KOPT-K1 (cell line): Measurements from ENCODE around the gene DTD2.
"Not testable (repeated sequence)": the region's sequence is repeated elsewhere in the genome, so short reads cannot be mapped to it uniquely, and the experiment has no call there.

ENCODE experiments used
- H3K27ac ChIP-seq: fragments of 200-600 bp; sonication (generic); 2 replicates; pipeline ENCODE4 v1.5.1; 2016; ENCODE audit warnings: antibody characterized with exemption, mild to moderate bottlenecking, low read depth, low read length; ENCODE audit not compliant: poor library complexity, severe bottlenecking
- H3K36me3 ChIP-seq: fragments of 200-600 bp; sonication (generic); 2 replicates; pipeline ENCODE4 v1.5.1; 2017; ENCODE audit warnings: antibody characterized with exemption, mild to moderate bottlenecking, low read length, moderate library complexity; ENCODE audit not compliant: insufficient read depth
- H3K9me3 ChIP-seq: fragments of 200-600 bp; sonication (generic); 2 replicates; pipeline ENCODE4 v1.5.1; 2017; ENCODE audit warnings: antibody characterized with exemption, low read length, mild to moderate bottlenecking; ENCODE audit not compliant: insufficient read depth, poor library complexity, severe bottlenecking

DTD2 gene

GRCh38 chr14:31456841-31457664 is at the start of gene DTD2:
TSS of gene DTD2 (minus strand) at chr14:31457506. CDS start at chr14:31457393, 113 bp downstream.
- no peaks in the 10 kb centered on the region for H3K9me3 ChIP-seq

GRCh38 chr14:31505411-31505810 is 48.1 kb upstream of the DTD2 start:
- Histone ChIP-seq H3K27ac (no peak overlapping the region), H3K9me3 (no peaks in the 10 kb centered on the region), H3K36me3 (no peaks in the 10 kb centered on the region)

More at GRCh38 chr14:31456841-31457664, at the start of gene DTD2:
- peaks cover 11% of the 10 kb centered on the region for H3K36me3 ChIP-seq
- H3K27ac ChIP-seq: peak within 1 kb of the TSS; percentile 70

- Histone ChIP-seq H3K27ac (no peak overlapping the region), H3K36me3 (no peaks in the 10 kb centered on the region), H3K9me3 (no peaks in the 10 kb centered on the region)
Observed at GRCh38 chr14:31501870-31502269, 44.6 kb upstream of the DTD2 start.

GRCh38 chr14:31492759-31493498 is 35.6 kb upstream of the DTD2 start:
- Histone ChIP-seq H3K27ac (no peak overlapping the region), H3K9me3 (no peaks in the 10 kb centered on the region), H3K36me3 (no peaks in the 10 kb centered on the region)

GRCh38 chr14:31489691-31490090 is 32.4 kb upstream of the DTD2 start:
- H3K27ac ChIP-seq: no peak overlapping the region
- no peaks in the 10 kb centered on the region for H3K36me3 ChIP-seq
- no peaks in the 10 kb centered on the region for H3K9me3 ChIP-seq

- H3K36me3 ChIP-seq: no peaks in the 10 kb centered on the region
- no peak within 1 kb of the TSS for H3K27ac ChIP-seq
- H3K9me3 ChIP-seq: no peaks in the 10 kb centered on the region
Observed at GRCh38 chr14:31487886-31488285, 30.6 kb upstream of the DTD2 start, which contains the start of gene GPR33. TSS of gene GPR33 (minus strand) at chr14:31488039. CDS start at chr14:31483965, 4,074 bp downstream.

- no peaks in the 10 kb centered on the region for H3K36me3 ChIP-seq
- H3K9me3 ChIP-seq: no peaks in the 10 kb centered on the region
- no peak overlapping the region for H3K27ac ChIP-seq
Observed at GRCh38 chr14:31486764-31487163, 29.5 kb upstream of the DTD2 start.

GRCh38 chr14:31484754-31485153 is 27.4 kb upstream of the DTD2 start:
- Histone ChIP-seq H3K9me3 (no peaks in the 10 kb centered on the region), H3K27ac (no peak overlapping the region)

GRCh38 chr14:31480156-31480555 is 22.9 kb upstream of the DTD2 start:
- no peak overlapping the region for H3K27ac ChIP-seq
- no peaks in the 10 kb centered on the region for H3K9me3 ChIP-seq
- no peaks in the 10 kb centered on the region for H3K36me3 ChIP-seq

More at GRCh38 chr14:31484754-31485153, 27.4 kb upstream of the DTD2 start:
- no peaks in the 10 kb centered on the region for H3K36me3 ChIP-seq

GRCh38 chr14:31479027-31479426 is 21.7 kb upstream of the DTD2 start:
- Histone ChIP-seq H3K27ac (no peak overlapping the region), H3K9me3 (no peaks in the 10 kb centered on the region), H3K36me3 (no peaks in the 10 kb centered on the region)

- no peaks in the 10 kb centered on the region for H3K36me3 ChIP-seq
- no peaks in the 10 kb centered on the region for H3K9me3 ChIP-seq
- H3K27ac ChIP-seq: no peak overlapping the region
Observed at GRCh38 chr14:31477248-31477647, 19.9 kb upstream of the DTD2 start.

GRCh38 chr14:31476131-31476866 is 19.0 kb upstream of the DTD2 start:
- no peaks in the 10 kb centered on the region for H3K9me3 ChIP-seq
- H3K36me3 ChIP-seq: no peaks in the 10 kb centered on the region
- no peak overlapping the region for H3K27ac ChIP-seq

- Histone ChIP-seq H3K9me3 (peaks cover 6% of the 10 kb centered on the region), H3K27ac (no peak overlapping the region), H3K36me3 (no peaks in the 10 kb centered on the region)
Observed at GRCh38 chr14:31466554-31466953, 9.2 kb upstream of the DTD2 start.

GRCh38 chr14:31465111-31465510 is 7.8 kb upstream of the DTD2 start:
- no peaks in the 10 kb centered on the region for H3K36me3 ChIP-seq
- H3K27ac ChIP-seq: no peak overlapping the region
- H3K9me3 ChIP-seq: peaks cover 6% of the 10 kb centered on the region

- not testable (repeated sequence) for H3K27ac ChIP-seq, H3K36me3 ChIP-seq, H3K9me3 ChIP-seq
Observed at GRCh38 chr14:31462450-31462849, 5.1 kb upstream of the DTD2 start.
